Cardiac muscle cell (in vitro differentiated cells and primary cell): Measurements from ENCODE around the gene MACROD1. TPM values are rescaled to one million over a fixed set of nuclear protein-coding genes. Genes with fewer than 3 reads are reported as not detected.

Experiments used
- DNase-seq, 2 donors: peaks; one replicate each; pipeline versions ENCODE4 v3.0.0 to v3.0.0-alpha.2; 2010 to 2017; ENCODE audit warnings: low read depth in 1 of 2, low spot score in 1 of 2
- H3K27ac ChIP-seq: fragments of 200-600 bp; sonication (generic); 2 replicates; pipeline ENCODE4 v1.5.1; 2016
- H3K27me3 ChIP-seq: fragments of 200-600 bp; sonication (generic); 2 replicates; pipeline ENCODE4 v1.6.0; 2016; ENCODE audit warnings: control low read depth
- H3K36me3 ChIP-seq: fragments of 200-600 bp; sonication (generic); 2 replicates; pipeline ENCODE4 v1.5.1; 2016; ENCODE audit warnings: control low read depth
- H3K4me1 ChIP-seq: fragments of 200-600 bp; sonication (generic); 2 replicates; pipeline ENCODE4 v1.8.1; 2017; ENCODE audit warnings: low read depth, mild to moderate bottlenecking, mixed run types
- H3K4me3 ChIP-seq: fragments of 200-600 bp; sonication (generic); 2 replicates; pipeline ENCODE4 v1.5.1; 2016; ENCODE audit warnings: mild to moderate bottlenecking
- H3K9me3 ChIP-seq: fragments of 200-600 bp; sonication (generic); 2 replicates; pipeline ENCODE4 v1.5.1; 2017; ENCODE audit warnings: low read depth, mild to moderate bottlenecking, control low read depth
- CTCF ChIP-seq: IDR thresholded peaks from 2 replicates; pipeline ENCODE4 v1.5.1; 2012; ENCODE audit warnings: low read depth, mild to moderate bottlenecking, low read length
- polyA plus RNA-seq: library from polyadenylated mRNA; unstranded; fragments of >200 nt; fragmentation: Nextera tagmentation; extraction: Ambion mirVana; gene quantifications from 2 replicates; pipeline ENCODE4 v1.2.1, GENCODE V29; 2016
- total RNA-seq: library from RNA; depleted of rRNA; stranded (reverse); fragments of >200 nt; gene quantifications from 2 replicates; pipeline ENCODE4 v1.2.3, GENCODE V29; 2016

Gene MACROD1, protein sequence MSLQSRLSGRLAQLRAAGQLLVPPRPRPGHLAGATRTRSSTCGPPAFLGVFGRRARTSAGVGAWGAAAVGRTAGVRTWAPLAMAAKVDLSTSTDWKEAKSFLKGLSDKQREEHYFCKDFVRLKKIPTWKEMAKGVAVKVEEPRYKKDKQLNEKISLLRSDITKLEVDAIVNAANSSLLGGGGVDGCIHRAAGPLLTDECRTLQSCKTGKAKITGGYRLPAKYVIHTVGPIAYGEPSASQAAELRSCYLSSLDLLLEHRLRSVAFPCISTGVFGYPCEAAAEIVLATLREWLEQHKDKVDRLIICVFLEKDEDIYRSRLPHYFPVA
- 116 and 156 TPM in 2 replicates for total RNA-seq
- polyA plus RNA-seq: 134 and 198 TPM in 2 replicates

- TF ChIP-seq CTCF: no peak
- Histone ChIP-seq H3K4me1 (peaks cover 10% of the 10 kb centered on the region), H3K9me3 (no peaks in the 10 kb centered on the region), H3K36me3 (no peaks in the 10 kb centered on the region), H3K27me3 (no peaks in the 10 kb centered on the region), H3K4me3 (peak within 1 kb of the TSS; percentile 50), H3K27ac (peak within 1 kb of the TSS; percentile 14)
- DNase-seq: peak; percentile 84 to 87
Measured at GRCh38 chr11:64165842-64166635, at the start of gene MACROD1. Gene MACROD1, minus strand, starts transcription at chr11:64166113. Its CDS starts 119 bp downstream, at chr11:64165994.

- TF ChIP-seq CTCF: no peak
- H3K27me3 ChIP-seq: no peaks in the 10 kb centered on the region
- H3K27ac ChIP-seq: no peak overlapping the region
- no peak for DNase-seq
- no peak overlapping the region for H3K4me3 ChIP-seq
- no peaks in the 10 kb centered on the region for H3K36me3 ChIP-seq
- H3K4me1 ChIP-seq: no peaks in the 10 kb centered on the region
- H3K9me3 ChIP-seq: no peaks in the 10 kb centered on the region
Measured at GRCh38 chr11:64211181-64211872, 45.4 kb upstream of the MACROD1 start.

DNA sequence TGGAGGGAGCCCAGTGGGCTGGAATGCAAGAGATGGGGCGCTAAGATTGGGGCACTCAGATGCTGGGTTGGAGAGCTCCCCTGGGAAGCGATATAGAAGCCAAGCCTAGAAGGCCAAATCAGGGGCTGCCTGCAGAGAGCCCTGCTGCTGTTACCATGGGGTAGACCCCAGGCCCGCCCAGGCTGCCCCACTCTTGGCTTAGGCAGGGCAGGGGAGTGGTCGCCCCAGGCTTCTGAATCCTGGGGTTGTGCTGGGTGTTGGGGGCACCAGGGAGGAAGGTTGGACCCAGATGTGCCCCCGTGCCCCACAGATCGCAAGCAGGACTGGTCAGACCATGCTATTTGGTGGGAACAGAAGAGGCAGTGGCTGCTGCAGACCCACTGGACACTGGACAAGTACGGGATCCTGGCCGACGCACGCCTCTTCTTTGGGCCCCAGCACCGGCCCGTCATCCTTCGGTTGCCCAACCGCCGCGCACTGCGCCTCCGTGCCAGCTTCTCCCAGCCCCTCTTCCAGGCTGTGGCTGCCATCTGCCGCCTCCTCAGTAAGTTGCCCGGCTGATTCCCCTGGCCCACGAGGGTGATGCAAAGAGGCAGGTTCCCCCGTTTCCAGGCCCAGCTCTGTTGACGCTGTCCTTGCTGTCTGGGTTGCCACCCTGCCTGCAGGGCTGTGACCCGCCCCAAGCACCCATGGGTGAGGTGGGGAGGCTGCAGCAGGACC, 44.5 kb upstream of the MACROD1 start:
- TF ChIP-seq CTCF: no peak
- no peaks in the 10 kb centered on the region for H3K4me1 ChIP-seq
- H3K27ac ChIP-seq: no peak overlapping the region
- no peaks in the 10 kb centered on the region for H3K27me3 ChIP-seq
- DNase-seq: no peak
- H3K9me3 ChIP-seq: no peaks in the 10 kb centered on the region
- H3K4me3 ChIP-seq: no peak overlapping the region
- H3K36me3 ChIP-seq: no peaks in the 10 kb centered on the region

GRCh38 chr11:64209563-64209843, 43.6 kb upstream of the MACROD1 start:
- H3K4me3 ChIP-seq: no peak overlapping the region
- H3K4me1 ChIP-seq: no peaks in the 10 kb centered on the region
- H3K9me3 ChIP-seq: no peaks in the 10 kb centered on the region
- no peak for DNase-seq
- TF ChIP-seq CTCF: no peak
- no peaks in the 10 kb centered on the region for H3K27me3 ChIP-seq
- H3K36me3 ChIP-seq: no peaks in the 10 kb centered on the region
- no peak overlapping the region for H3K27ac ChIP-seq
